ENCODE data around the gene SPATA13.
"Not testable (repeated sequence)": the region's sequence is repeated elsewhere in the genome, so short reads cannot be mapped to it uniquely, and the experiment has no call there.

The SPATA13 gene

GRCh38 chr13:24313439-24313838 lies 152.9 kb downstream of the SPATA13 start:
- no peak for DNase-seq (ENCODE audit: low spot score)

DNA sequence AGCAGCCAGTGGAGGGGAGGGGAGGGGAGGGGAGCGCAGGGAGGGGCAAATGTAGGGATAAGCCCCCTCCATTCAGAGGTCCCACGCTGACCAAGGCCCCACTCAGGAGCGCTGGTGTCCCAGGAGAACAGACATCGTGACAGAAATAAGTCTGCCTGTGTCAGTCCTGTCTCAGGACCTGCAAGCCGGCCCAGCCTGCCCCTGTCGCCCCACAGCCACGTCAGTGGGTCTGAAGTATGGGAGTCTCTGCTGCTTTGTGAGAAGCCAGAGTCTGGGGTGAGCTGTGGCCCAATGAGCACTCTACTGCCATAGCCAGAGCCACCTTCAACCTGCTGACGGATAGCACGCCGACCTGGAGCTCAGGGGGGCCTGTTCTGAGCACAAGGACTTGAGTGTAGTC lies 157.3 kb downstream of the SPATA13 start:
- not testable (repeated sequence) for DNase-seq (ENCODE audit: low spot score)

- DNase-seq (ENCODE audit: low spot score): not testable (repeated sequence)
Measured at GRCh38 chr13:24318878-24319277, 158.4 kb downstream of the SPATA13 start.

DNA sequence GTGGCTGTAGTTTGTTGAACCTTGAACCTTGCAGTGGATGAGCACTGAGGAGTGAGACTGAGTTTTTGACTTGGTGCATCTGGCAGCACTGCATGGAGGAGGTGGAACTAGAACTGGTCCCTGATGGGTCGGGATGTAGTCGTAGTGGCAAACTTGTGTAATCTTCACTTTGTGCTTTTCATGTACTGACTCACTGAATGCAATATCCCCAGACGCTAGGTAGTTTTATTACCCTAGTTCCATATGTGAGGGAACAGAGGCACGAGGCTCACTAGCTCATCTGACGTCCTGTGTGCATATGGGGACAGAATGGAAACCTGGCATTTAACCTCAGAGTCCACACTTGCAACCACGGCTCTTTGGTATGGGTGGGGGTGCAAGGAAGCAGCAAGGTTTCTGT lies 159.1 kb downstream of the SPATA13 start:
- DNase-seq (ENCODE audit: low spot score): not testable (repeated sequence)

GRCh38 chr13:24321416-24321815 lies 160.9 kb downstream of the SPATA13 start:
- not testable (repeated sequence) for DNase-seq (ENCODE audit: low spot score)

DNA sequence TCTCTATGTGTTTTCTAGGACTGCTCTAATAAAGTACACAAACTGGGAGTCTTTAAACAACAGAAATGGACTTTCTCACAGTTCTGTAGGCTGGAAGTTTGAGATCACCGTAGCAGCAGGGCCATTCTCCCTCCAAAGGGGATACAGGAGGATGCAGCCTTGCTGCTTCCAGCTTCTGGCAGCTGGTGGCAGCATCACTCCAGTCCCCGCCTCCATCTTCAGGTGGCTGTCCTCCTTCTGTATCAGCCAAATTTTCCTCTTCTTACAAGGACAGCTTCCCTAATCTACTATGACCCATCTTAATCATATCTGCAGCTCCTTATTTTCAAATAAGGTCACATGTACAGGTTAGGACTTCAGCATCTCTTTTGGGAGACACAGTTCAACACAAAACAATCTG lies 161.9 kb downstream of the SPATA13 start:
- not testable (repeated sequence) for DNase-seq (ENCODE audit: low spot score)

DNA sequence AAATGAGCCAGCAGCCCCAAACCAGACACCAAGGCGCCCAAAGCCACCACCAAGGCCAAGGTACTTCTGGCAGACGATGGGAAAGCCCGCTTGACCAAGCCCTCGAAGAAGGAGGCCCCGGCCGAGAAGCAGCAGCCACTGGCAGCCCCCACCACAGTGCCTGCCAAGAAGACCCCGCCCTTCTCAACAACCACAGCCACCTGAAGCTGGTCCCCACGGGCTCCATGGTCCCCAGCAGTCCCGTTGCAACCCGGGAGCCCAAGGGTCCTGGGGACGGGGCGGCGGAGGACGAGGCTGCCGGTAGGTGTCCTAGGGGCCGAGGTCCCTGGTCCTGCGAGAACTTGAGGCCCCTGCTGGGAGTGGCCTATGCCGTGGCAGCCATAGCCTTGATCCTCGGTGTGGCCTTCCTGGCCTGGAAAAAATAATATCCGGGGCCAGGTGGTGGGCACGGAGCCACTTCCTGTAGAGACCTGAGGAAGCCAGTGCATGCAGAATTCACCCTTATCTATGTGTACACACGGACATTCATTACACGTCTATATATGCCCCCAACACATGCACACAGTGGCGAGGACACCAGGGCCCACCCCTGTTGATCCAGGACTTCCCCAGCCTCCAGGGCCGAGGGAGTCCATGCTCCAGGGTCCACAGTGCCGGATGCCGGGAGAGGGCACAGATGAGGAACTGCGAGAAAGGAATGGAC lies 162.7 kb downstream of the SPATA13 start:
- no peak for DNase-seq (ENCODE audit: low spot score)

- DNase-seq (ENCODE audit: low spot score): no peak
Measured at GRCh38 chr13:24323739-24324075, 163.2 kb downstream of the SPATA13 start.

GRCh38 chr13:24327598-24327997 lies 167.1 kb downstream of the SPATA13 start:
- not testable (repeated sequence) for DNase-seq (ENCODE audit: low spot score)

DNA sequence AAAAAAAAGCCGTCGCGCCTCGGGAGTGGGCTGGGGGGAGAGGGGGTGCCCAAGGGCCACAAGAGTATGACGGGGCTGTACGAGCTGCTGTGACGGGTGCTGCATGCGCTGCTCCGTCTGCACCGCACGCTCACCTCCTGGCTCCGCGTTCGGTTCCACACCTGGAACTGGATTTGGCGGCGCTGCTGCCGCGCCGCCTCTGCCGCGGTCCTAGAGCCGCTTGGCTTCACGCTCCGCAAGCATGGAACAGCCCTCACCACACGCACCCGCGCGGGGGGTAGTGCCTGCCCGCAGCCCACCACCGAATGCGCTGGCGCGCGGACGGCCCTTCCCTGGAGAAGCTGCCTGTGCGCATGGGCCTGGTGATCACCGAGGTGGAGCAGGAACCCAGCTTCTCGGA lies 167.6 kb downstream of the SPATA13 start:
- no peak for DNase-seq (ENCODE audit: low spot score)

DNA sequence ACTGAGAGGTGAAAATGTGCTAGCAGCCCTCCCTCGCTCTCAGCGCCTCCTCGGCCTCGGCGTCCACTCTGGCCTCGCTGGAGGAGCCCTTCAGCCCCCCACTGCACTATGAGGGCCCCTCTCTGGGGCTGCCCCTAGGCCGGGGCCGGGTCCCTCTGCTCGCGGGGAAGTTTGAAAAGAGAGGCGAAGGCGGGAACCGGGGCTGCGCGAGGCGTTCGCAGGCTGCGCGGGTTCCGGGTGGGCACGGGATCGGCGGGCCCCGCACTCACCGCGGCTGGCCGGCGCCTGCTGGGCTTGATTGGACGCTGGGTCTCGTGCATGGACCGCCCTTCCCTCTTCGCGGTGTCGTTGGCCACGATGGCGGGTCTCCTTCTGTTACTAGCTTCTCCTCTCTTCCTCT lies 178.2 kb downstream of the SPATA13 start:
- DNase-seq (ENCODE audit: low spot score): no peak

DNA sequence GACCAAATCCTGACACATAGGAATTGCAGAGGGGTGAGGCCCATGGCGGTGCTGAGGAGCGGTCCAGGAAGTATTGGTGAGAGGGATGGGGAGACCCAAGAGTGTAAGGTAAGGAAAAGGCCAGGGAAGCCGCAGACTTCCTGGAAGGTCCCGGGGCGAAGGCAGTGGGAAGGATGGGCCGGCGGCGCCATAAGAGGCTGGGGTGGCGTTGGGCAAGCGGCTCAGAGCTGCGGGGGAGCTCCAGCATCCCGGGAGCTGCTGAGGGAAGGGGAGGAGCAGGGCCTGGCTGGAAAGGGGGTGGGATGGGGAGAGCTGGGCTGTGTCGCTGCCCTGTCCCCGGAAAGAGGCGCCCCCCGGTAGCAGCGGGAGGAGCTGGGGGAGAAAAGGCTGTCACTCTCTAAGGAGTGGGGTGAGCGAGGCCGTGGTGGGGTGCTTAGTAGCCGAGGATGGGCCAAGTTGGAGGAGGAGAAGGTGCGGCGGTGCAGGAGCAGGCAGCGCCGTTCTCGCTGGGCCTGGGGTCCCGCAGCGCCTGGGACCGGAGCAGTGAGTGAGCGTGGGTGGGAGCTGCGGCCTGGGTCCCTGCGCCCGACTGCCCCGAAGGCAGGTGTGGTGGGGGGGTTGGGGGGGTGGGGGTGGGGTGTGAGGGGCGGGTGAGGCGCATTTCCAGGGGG lies 179.6 kb downstream of the SPATA13 start:
- no peak for DNase-seq (ENCODE audit: low spot score)

DNA sequence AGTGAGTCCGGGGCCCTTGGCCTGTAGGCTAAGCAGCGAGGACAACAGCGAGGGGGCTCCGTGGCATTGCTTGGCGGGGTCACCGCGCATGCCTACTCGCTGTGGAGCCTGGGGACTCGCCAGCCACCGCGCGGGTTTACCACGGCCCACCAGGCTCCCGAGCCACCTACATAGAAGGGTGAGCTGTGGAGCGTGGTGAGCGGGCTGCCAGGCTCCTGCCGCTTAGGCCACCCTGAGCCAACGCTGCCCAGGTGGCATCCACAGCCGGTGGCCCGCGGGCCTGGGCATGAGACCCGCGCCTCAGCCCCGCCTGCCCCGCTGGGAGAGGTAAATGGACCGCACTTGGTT lies 180.1 kb downstream of the SPATA13 start:
- no peak for DNase-seq (ENCODE audit: low spot score)

DNA sequence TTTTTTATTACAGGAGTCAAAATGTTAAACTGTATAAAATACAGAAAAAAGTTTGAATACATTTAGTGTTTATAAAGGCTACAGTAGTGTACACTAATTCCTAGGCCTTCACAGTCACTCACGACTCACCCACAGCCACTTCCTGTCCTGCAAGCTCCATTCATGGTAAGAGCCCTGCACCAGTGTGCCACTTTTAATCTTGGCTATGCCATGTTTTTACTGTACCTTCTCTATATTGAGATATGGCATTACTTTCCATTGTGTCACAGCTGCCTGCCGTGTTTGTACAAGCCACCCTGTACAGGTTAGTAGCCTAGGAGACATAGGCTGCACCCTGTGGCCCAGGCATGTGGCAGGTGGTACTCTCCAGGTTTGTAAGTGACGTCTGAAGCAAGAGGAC lies 180.9 kb downstream of the SPATA13 start:
- DNase-seq (ENCODE audit: low spot score): no peak

- DNase-seq (ENCODE audit: low spot score): no peak
Measured at GRCh38 chr13:24348385-24348784, 187.9 kb downstream of the SPATA13 start.

DNA sequence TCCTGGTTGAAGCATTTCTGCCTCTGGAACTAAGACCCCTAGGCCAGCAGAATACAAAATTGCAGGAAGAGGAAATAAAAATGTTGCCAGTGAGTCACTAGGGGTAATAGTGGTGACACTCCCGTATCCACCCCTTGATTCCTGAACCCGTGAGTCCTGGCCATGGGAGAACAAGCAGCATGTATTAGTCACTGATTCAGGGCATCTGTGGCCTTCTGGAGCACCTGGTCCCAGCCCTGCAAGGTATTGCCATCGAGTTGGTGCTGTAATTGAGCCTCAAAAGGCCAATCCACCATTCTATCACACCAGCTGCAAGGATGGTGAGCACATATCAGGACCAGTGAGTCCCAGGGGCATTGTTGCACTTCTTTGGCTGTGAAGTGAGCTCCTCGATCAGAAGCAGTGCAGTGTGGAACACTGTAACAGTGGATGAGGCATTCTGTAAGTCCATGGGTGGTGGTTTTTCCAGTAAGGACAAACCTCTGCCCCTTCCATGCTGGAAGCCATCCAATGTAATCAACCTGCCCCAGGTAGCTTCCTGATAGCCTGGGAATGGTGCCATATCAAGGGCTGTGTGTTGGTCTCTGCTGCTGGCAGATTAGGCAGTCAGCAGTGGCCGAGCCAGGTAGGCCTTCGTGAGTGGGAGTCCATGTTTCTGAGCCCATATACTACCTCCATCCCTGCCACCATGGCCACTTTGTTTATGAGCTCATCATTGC lies 188.4 kb downstream of the SPATA13 start:
- no peak for DNase-seq (ENCODE audit: low spot score)

DNA sequence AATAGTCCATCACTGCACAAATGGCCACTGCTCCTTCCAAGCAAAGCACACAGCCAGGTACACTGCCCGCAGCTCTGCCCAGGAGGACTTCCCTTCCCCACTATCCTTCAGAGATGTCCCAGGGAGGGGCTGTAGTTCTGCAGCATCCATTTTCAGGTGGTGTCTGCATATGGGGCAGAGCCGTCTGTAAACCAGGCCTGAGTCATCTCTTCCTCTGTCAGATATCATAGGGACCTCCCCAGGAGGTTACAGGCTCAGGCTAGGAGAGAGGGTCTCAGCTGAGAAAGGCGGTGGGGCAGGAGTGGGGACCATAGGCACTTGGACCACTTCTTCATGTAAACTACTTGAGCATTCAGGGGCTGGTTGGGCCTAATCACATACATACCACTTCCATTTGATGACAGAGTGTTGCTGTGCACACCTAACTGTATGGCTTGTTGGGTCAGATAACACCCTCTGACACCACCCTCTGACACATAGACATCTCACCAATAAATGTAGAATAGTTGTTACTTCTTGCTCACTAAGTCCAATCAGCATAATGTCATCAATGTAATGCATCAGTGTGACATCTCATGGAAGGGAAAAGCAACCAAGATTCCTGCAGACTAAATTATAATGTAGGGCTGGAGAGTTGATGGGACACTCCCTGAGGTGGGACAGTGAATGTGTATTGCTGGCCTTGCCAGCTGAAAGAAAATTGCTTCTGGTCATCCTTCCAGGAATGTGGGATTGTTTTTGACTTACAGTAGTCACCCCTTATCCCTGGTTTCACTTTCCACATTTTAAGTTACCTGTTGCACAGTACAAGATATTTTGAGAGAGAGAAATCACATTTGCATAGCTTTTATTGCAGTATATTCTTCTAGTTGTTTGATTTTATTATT lies 189.5 kb downstream of the SPATA13 start:
- not testable (repeated sequence) for DNase-seq (ENCODE audit: low spot score)

- no peak for DNase-seq (ENCODE audit: low spot score)
Measured at GRCh38 chr13:24351423-24351822, 190.9 kb downstream of the SPATA13 start.

DNA sequence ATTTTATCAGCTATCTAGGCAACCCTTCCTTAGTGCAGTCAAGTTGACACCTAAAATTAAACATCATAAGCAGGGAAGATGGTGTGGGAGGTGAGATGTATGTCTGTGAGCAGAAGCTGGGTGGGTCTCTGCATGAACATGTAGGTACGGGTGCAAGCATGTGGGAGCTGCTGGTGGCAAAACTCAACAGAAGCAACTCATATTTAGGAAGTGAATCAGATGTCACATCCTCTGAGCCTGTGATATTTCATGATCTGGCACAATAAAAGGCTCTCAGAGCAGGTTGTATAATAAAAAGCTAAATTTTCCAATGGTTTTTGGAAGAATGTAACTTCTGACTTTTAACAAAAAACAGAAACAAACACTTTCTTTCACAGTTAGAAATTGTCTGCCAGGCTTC lies 193.2 kb downstream of the SPATA13 start:
- no peak for DNase-seq (ENCODE audit: low spot score)

DNA sequence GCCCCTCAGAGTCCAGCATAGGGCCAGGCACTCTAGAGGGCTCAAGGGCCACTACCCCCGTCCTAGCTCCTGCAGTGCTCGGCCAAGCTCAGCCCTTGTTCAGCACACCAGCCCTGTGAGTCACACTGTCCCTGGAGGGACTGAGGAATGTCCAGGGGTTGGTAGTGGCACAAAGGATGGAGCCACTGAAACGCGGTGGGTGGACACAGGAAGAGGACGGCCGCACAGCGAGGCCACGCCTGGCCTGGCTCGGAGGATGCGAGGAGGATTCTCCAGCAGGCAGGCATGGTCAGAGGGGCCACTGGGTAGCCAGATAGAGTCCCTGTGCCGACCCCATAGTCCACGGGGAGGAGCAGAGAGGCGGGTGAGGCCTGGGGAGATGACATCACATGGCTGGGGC lies 194.6 kb downstream of the SPATA13 start:
- DNase-seq (ENCODE audit: low spot score): no peak

DNA sequence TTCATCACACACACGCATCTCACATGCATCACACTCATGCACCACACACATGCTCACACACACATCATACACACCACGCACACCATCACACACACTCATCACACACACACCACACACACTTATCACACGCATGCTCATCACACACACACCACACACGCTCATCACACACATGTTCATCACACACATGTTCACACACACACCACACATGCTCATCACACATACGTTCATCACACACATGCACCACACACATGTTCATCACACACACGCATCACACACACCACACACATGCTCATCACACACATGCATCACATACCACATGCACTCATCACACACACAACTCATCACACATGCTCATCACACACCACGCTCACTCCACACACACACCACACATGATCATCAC lies 195.8 kb downstream of the SPATA13 start:
- no peak for DNase-seq (ENCODE audit: low spot score)
